NAMALWA (cell line): Measurements from ENCODE around the gene PPP2R2B.
"Not testable (repeated sequence)": the region's sequence is repeated elsewhere in the genome, so short reads cannot be mapped to it uniquely, and the experiment has no call there.

Experiments
- DNase-seq: peaks from one replicate; pipeline ENCODE4 v3.0.0-alpha.2; 2015; ENCODE audit warnings: low spot score

The PPP2R2B gene

GRCh38 chr5:146652547-146652946 lies 226.0 kb downstream of the PPP2R2B start:
- no peak for DNase-seq

GRCh38 chr5:146647656-146648199 lies 230.8 kb downstream of the PPP2R2B start:
- no peak for DNase-seq

- no peak for DNase-seq
Measured at GRCh38 chr5:146646441-146646840, 232.1 kb downstream of the PPP2R2B start.

GRCh38 chr5:146645342-146645741 lies 233.2 kb downstream of the PPP2R2B start:
- no peak for DNase-seq

GRCh38 chr5:146644831-146645230 lies 233.7 kb downstream of the PPP2R2B start:
- DNase-seq, result no peak

GRCh38 chr5:146643776-146644175 lies 234.8 kb downstream of the PPP2R2B start:
- DNase-seq, result no peak

- DNase-seq, result no peak
Measured at GRCh38 chr5:146642410-146642809, 236.1 kb downstream of the PPP2R2B start.

GRCh38 chr5:146641941-146642340 lies 236.6 kb downstream of the PPP2R2B start:
- no peak for DNase-seq

- DNase-seq, result no peak
Measured at GRCh38 chr5:146640285-146640896, 238.2 kb downstream of the PPP2R2B start.

- DNase-seq, result no peak
Measured at GRCh38 chr5:146635443-146635842, 243.1 kb downstream of the PPP2R2B start.

GRCh38 chr5:146633323-146633764 lies 245.2 kb downstream of the PPP2R2B start:
- no peak for DNase-seq

GRCh38 chr5:146632620-146633322 lies 245.8 kb downstream of the PPP2R2B start:
- no peak for DNase-seq

- DNase-seq, result no peak
Measured at GRCh38 chr5:146630472-146630871, 248.1 kb downstream of the PPP2R2B start.

GRCh38 chr5:146628950-146629349 lies 249.6 kb downstream of the PPP2R2B start:
- no peak for DNase-seq

- no peak for DNase-seq
Measured at GRCh38 chr5:146626936-146627335, 251.6 kb downstream of the PPP2R2B start.

GRCh38 chr5:146624179-146624578 lies 254.4 kb downstream of the PPP2R2B start:
- DNase-seq, result no peak

GRCh38 chr5:146623666-146624065 lies 254.9 kb downstream of the PPP2R2B start:
- no peak for DNase-seq

GRCh38 chr5:146623009-146623408 lies 255.5 kb downstream of the PPP2R2B start:
- no peak for DNase-seq

GRCh38 chr5:146622391-146622790 lies 256.2 kb downstream of the PPP2R2B start:
- peak; percentile 6 for DNase-seq

GRCh38 chr5:146620669-146621051 lies 257.9 kb downstream of the PPP2R2B start:
- no peak for DNase-seq

GRCh38 chr5:146620031-146620668 lies 258.4 kb downstream of the PPP2R2B start:
- DNase-seq, result no peak

GRCh38 chr5:146618434-146618833 lies 260.1 kb downstream of the PPP2R2B start:
- no peak for DNase-seq

- DNase-seq, result not testable (repeated sequence)
Measured at GRCh38 chr5:146609731-146610130, 268.8 kb downstream of the PPP2R2B start.
